Amygdala (tissue), 56 donors: ENCODE results near the gene DNHD1.

Experiments
- DNase-seq, 56 donors: peaks; one replicate each; lab custom pipeline; 2025; lab: John Stamatoyannopoulos, UW

Gene DNHD1, protein sequence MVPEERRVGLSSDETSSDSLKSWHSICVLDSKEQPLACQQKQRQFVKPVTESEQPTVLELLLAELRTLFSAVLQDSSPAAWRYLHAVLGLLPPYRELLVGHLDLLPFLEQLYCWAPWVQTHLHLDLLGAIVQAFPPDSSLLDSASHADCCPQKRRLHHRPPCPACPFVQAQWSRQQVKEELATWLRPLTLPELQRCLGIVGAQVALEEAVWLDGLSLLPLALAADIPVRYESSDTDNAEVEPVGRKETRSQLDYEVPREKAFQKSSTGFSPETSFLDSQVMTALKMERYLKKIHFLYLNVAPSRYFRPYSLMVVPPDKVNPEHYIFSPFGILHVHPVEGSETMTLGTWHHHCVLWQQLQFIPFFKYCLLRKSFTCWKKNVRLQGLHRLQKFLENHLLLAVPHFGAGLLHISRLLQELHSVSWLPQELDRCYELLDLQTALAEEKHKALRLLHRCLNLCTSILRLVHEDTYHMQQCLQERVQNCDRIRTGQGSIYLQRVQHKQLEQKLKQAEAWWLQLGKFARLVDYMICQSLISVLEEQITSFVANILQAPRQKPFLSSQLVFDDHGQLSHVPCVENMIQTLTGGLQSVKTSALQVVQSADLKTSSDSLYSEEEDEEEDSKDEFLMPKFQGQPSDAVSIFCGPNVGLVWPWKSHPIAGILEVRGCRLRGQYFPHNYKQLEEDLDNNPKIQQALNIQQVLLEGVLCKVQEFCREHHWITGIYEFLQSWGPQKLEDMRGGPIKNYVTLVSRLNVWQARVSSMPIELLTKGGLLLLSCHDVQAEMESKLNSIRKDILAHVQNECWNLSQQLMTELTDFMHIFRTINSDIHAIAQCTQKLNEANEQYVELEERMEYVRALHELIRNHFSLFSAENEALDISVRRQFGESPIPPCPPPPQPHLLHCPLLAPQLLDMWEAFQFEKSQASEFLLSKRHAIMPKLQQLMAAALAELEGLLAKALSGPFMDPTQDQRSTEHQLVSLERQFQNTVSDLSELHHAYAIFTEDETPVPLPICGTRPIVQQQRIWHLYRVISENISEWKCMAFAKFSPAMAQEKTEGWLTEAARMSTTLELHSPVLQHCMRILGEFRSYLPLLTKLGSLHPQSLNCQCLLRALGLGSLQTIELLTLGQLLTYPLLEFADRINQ (N-terminal part only)

DNA sequence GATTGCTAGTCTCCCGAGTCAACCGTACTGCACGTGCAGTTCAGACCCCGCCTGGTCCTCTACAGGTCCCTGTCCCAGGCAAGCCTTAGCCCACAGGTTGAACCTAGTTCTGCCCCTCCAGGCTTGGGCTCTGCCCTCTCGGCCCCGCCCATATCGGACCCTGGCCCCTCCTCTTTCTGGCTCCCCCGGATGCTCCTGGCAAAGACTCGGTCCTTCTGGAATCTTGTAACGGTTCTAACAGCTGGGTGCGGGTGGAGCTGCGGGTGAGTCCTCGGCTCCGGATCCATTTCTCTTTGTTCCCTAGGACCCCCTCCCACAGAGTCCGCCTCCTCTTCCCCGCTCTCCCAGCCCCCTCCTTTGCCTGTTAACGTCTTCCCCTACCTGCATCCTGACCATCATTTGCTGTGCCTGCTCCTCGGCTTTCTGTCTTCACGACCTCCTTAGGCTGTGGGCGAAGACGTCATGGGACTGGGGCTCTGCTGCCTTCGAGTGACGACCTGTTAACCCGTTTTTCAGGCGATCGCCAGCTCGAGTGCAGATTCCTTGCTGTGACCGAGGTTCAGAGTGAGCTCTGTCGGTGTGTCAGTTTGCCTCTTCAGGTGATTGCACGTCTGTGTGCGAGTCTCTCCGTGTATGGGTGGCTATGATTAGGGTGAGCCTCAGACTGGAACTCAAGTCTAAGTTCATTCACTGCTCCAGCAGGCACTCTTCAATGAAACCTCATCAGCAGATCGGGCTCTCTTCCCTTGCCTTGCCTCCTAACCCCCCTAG, at the start of gene DNHD1:
TSS of gene DNHD1 (plus strand) at position 212 of the 771 bp plus-strand sequence. CDS start 936 bp downstream, outside the sequence.
- peak in 1 of 56 donors; percentile 10 for DNase-seq

DNA sequence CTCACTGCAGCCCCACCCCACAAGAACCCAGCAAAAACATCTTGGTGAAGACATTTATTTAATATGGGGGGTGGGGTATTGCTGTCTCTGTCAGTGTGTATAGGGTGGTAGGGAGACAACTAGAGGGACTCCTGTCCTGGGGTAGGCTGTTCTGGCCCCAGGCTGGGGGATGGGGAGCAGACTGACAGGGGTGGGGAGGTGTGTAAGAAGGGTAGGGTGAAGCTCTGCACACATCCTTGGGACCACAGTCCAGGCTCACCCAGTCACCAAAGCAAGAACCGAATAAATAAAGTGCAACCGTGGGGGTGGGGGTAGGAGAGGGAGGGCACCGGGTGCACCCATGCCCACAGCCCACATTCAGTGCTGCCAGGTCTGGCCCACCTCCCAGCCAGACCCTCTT, 48.5 kb upstream of the DNHD1 start:
- DNase-seq: no peak

DNA sequence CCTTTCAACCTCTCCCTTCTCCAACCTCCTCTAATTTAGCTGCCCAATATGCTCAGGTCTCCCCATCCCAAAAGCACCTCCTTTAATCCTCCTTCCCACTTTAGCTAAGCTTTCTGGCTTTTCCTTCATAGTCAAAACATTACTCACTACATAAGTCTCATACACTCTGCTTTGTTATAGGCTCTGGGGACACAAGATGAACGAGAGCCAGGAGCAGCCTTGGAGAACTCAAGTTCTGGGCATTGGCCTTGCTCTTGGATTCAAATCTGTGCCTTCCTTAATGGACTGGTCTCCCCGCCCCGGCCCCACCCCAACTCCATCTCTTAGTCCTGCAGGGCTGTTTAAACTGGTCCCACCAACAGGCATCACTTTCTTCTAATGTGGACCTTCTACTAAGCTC, 44.9 kb upstream of the DNHD1 start:
- DNase-seq: no peak

DNA sequence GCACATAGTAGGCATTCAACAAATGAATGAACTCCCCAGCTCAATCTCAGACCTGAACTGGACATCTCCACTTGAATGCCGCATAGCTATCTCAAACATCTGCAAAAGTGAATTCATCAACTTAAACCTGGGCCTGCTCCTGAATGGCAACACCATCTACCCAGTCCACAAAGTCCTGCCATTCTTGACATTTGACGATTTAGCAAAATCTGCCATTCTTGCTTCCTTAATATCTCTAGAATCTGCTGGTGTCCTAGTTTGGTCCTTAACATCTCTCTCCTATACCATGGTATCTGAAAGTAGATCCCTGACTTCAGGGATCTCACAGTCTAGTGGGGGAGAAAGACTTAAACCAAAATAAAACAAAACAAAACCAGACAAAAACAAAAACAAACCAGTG, 43.9 kb upstream of the DNHD1 start:
- DNase-seq: no peak

DNA sequence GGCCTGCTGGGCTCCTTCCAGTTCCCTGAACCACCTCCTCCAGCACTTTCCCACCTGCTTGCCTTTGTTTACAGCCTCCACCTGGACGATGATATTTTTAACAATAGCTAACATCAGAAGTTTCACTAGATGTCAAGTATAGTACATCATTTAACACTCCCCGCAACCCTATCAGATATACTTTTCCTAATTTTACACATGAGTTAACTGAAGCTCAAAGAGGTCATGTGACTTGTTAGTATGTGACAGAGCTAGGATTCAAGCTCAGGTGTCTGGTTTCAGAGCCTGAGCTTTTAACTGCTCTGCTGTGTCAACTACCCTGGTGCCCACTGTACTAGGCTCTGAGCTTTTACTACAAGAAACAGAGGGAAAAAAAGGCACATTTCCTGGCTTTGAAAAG, 42.0 kb upstream of the DNHD1 start:
- DNase-seq: no peak

DNA sequence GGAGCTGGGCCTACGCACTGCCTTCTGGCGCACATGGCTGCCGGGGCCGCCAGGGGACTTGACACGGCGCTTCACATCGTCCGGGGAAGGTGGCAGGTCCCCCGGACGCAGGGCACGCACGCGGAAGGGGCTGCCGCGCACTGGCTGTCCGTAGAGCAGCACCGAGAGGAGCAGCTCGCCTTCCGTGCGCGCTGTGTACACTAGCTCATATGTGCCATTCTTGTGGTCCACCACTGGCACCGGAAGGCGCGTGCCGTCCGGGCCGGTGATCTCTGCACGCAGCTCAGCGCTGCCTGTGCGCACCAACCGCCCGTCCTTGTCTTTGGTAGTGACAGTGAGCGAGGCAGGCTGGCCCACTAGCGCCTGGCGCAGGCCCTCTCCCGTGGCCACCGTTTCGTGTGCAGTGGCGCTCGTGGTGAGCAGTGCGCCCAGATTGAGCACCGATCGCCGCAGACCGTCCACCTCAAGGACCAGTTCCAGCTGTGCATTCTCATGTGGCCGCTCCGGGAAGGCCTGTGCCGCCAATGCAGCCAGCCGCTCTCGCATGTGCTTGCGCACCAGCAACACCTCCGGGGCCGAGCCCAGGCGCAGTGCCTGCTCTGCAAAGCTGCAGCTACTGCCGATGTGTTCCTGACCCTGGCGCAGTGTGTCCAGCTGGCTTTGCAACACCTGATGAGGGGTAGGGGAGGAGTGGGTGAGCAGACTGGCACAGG, 40.6 kb upstream of the DNHD1 start:
- DNase-seq: no peak

DNA sequence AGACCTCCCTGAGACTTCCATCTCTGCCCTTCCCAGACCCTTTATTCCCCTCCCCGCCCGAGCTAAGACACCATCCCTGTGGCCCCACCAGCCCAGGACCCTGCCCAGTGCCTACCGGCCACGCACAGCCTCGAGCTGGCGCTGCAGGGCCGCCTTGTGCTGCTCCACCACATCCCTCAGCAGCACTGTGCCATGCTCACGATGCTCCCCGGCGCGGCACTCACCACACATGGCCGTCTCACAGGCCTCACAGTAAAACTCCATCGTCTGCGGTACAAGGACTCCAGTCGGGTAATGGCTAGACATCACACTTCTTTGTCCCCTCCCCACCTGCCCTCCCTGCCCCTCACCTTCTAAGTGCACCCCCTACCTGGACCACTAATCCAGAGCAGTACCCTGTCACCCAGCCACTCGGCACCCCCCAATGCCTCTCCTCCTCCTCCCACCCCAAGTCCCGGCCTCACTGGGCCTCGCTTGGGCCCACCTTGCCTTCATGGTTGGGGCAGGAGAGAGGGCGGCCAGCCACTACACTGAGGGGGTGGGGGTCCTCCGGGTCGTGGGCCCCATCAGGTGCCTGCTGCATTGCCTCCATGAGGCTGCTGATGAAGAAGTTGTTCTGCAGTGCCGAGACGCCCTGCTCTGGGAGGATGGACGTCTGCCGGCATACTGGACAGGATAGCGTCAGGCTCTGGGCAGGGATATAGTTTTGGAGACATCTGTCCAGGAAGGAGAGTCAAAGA, 39.3 kb upstream of the DNHD1 start:
- no peak for DNase-seq

DNA sequence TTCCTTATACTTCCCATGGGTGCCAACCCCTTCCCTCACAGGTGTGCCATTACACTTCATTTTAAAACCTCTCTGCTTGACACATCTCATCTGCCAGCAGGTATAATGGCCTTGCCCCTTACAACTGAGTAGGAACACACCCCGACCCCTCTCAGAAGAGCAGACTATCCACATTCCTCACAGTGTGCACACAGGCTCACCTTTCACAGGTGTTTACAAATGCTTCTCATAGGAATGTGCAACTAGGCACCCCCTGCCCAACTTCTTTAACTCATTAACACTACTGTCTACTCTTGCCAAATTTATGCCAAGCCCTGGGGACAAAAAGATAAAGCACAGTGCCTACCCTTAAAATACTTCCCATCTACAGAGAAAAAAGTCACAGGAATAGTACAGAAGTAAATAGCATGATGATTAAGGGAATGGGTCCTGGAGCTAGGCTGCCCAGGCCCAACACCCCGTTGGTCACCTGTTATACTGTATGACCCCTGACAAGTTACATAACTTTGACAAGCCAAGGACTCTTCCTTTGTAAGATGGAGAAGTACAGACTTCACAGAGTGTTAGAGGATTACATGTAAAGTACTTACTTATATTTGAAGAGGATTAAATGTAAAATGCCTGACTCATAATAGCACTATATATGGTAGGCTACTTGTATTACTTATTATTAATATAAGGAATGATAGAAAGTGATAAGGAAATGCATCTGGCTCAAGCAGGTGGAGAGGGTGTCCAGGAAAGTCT, 38.6 kb upstream of the DNHD1 start:
- no peak for DNase-seq

DNA sequence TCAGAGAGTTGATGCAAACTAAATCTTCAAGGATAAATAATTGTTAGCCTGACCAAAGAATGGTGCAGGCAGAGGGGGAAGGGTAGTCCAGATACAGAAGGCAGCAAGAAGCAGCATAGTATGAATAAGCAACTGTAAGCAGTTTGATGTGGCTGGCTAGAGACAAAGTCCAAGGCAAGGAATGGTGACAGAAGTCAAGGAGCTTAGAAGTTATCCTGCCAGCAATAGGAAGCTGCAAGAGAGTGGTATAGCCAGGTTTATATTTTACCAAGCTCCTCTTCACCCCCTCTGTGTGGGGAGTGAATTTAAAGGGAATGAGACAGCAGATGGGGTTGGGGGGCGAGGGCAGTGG, 38.0 kb upstream of the DNHD1 start:
- DNase-seq: no peak

DNA sequence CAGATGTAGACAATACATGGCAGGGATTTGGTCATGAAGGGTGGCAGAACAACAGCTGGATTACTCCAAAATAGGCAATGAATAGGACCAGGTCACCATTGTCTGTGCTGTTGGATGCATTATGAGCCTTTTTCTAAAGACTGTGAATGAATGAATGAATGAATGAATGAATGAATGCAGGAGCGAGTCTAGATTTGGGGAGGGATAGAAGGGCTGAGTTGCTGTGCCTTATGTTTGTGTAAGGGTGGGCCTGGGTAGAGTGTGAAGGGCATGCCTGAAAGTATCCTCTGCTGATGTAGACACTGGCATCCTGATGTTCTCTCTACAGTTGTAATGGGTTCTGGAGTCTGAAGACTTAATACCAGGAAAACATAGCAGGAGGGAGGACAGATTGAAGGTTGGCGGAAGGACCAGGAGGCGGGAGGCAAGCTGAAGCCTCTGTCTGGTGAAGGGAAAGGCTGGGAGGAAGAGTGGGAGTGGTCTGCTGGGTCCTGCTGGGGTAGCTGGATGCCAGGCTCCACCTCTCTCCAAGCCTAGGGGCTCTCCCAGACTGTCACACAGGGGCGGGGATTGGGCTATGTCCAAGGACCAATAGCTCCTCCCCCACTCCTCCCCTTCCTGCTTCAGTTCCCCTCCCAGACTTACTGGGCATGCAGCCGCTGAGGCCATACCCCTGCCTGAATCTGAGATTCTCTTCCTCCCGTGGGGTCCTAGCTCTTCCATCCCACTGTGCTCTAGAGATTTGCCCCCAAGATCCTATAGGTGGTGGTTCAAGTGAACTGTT, 28.2 kb upstream of the DNHD1 start:
- DNase-seq: peak in 55 of 56 donors; percentile 14 to 91 (median 74)

DNA sequence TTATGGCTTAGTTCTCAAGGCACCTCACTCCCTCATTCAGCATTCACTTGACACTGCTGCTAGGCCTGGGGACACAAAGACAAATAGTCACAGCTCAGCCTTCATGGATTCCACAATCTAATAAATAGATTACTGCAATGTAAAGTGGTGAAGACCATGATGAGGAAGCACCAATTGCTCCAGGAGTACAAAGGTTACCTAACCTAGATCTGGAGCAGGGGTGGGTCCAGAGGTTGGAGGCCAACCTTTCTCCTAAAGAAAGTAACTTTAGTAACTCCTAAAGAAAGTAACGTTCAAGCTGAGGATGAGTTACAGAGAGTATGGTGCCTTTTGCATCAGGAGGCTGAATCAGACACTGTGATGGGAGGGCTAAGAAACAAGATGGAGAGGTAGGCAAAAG, 27.5 kb upstream of the DNHD1 start:
- no peak for DNase-seq

DNA sequence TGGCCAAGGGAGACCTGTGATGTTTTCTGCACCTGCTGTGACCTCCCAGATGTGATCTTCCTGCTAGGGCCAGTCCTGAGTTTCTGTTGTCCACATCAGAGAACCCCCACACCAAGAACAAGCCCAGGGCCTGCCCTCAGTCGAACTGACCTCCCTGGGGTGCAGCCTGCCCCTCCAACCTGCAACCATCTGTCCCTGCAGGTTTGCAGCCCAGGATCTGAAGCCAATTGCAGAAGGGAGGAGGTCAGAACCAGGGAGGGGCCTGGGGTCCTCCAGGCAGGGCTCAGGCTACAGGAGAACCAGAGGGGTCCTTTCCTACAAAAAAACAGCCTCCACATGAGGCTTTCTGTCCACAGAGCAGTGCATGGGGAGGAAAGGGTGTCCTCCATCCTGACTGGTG, 24.1 kb upstream of the DNHD1 start:
- peak in 1 of 56 donors; percentile 3 for DNase-seq

DNA sequence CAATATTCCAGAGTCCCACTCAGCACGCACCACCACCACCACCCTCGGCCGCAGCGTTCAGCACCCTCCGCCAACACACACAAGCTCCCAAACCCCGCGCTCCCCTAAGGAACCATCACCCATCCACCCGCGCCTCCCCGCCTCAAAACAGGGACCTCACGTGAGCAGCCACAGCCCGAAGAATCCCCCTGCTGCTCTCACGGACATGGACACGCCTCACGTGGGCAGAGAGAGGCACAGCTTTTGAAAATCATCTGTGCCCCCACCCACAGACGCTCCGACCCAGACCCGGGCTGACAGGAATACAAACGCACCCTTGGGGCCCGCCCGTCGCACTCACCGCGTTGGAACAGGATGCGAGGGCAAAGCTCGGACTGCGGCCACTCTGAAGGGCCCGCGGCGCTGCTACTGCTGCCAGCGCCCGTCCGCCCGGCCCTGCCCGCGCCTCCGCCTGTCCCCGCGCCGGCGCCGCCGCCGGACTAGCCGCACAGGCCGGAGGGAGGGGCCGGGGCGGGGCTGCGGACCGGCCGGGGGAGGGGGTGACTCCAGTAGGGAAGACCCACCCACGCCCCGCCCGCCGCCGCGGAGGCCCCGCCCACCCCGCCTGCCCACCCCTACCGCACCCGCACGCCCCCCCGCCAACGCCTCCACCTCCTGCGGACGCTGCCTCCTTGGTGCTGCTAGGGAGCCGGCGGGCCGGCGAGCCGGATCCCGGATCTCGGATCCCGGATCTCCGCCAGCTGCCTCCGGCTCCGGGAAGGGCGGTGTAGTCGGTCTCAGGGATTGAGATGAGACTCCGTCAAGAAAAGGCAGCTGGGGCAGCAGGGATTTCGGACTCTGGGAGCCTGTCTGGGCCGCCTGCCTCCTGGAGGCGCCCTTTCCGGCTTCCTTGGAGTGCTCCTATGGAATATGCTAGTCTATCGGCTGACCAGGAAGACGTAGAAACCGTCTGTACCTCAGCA, 23.3 kb upstream of the DNHD1 start, which contains the start of gene TRIM3:
TSS of gene TRIM3 (minus strand) at position 491 of the 962 bp plus-strand sequence. CDS start 8,246 bp downstream, outside the sequence.
- DNase-seq: peak in 55 of 56 donors; percentile 55 to 96 (median 88)

DNA sequence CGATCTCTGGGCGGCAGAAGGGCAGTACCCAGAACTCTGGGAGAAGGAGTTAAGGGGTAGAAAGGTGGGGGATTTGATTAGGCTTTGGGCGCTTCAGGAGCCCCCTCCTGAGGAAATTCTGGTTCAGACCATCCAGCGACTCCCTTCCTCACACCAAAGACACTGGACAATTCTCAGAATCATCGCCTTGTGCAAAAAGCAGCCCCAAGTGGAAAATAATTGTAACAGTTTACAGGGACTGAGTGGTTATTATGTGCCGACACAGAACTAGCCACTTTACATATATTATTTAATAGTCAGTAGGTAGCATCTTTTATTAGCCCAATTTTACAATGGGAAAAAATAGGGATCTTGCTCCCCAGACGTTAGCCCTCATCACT, 22.7 kb upstream of the DNHD1 start:
- DNase-seq: no peak

DNA sequence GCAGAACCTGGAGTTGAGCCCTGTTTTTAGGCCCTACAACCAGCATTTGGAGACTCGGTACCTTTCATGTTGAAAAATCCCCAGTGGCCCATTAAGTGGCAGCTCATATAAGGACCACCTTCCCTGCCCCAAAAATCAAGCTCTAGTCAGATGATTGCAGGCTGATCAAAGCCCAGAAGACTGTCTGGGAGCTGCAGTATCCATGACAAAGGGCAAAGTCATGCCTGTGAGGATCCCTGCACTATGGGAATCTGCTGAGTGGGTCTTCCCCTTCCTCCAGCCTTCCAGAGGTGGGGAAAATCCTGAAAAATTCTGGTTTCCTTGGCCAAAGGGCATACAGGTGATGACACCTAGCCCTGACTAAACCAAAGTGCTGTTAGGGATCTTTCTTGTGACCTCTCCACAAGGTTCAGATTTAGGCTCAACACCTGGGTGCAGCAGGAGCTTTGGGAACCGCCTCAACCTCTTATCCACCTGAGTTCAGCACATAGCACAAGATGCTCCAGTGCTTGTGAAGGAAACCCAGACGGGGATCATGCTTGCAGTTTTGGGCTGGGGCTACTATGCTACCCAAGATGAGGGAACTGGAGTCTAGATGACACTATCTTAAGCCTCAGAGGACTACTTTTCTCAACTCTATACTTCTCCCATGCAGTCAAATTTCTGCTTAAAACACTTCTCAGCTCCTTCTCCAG, 22.1 kb upstream of the DNHD1 start:
- no peak for DNase-seq

DNA sequence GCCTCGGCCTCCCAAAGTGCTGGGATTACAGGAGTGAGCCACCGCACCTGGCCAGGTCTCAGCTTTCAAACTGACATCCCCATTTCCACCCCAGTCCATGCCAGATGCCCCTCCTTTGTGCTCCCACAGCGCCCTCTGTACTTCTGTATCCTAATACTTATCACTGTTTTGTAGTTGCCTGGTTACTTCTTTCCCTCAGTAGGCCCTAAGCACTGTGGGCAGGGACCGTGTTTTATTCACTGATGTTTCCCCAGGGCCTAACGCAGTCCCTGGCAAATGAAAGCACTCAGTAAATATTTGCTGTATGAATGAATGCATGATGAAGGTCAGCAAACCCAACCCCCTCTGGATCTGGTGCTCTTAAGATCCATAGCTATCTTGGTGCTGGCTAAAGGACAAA, 21.1 kb upstream of the DNHD1 start:
- DNase-seq: no peak
